ENCODE data around the gene HOXA3. TPM values are rescaled to one million over a fixed set of nuclear protein-coding genes. Genes with fewer than 3 reads are reported as not detected.
A peak's percentile ranks its signal among the peaks of the same experiment; 100 is the strongest.

The HOXA3 gene
- total RNA-seq, 1 donor from 2014 or later, result 0.72 TPM

- ATAC-seq (no peak), DNase-seq (no peak)
- intact Hi-C loops (cut with micrococcal nuclease), result no loop called here
Observed at GRCh38 chr7:27102581-27103442, 49.6 kb downstream of the HOXA3 start, which contains the start of gene HOXA2. Gene HOXA2, minus strand, starts transcription at chr7:27102683. Its CDS starts 183 bp downstream, at chr7:27102500.

- DNase-seq (no peak), ATAC-seq (no peak)
- intact Hi-C loops (cut with micrococcal nuclease), result no loop called here
Observed at GRCh38 chr7:27101957-27102580, 50.3 kb downstream of the HOXA3 start.

GRCh38 chr7:27101171-27101956 lies 51.0 kb downstream of the HOXA3 start:
- intact Hi-C loops (cut with micrococcal nuclease), result no loop called here
- DNase-seq (no peak), ATAC-seq (no peak)

- DNase-seq (no peak), ATAC-seq (no peak)
- intact Hi-C loops (cut with micrococcal nuclease), result no loop called here
Observed at GRCh38 chr7:27100694-27101170, 51.7 kb downstream of the HOXA3 start.

GRCh38 chr7:27099453-27100370 lies 52.7 kb downstream of the HOXA3 start:
- intact Hi-C loops (cut with micrococcal nuclease), result no loop called here
- ATAC-seq (no peak), DNase-seq (no peak)

- DNase-seq (no peak), ATAC-seq (no peak)
- intact Hi-C loops (cut with micrococcal nuclease), result no loop called here
Observed at GRCh38 chr7:27098578-27099451, 53.6 kb downstream of the HOXA3 start.

- ATAC-seq, result no peak
- no peak for DNase-seq
- intact Hi-C loops (cut with micrococcal nuclease), result no loop called here
Observed at GRCh38 chr7:27097686-27098577, 54.5 kb downstream of the HOXA3 start.

- ATAC-seq (peak; percentile 71), DNase-seq (no peak)
- intact Hi-C loops (cut with micrococcal nuclease), result no loop called here
Observed at GRCh38 chr7:27096768-27097514, 55.4 kb downstream of the HOXA3 start.

GRCh38 chr7:27095897-27096767 lies 56.3 kb downstream of the HOXA3 start, which contains the start of gene HOXA1:
Gene HOXA1, minus strand, starts transcription at chr7:27096000. Its CDS starts 88 bp downstream, at chr7:27095912.
- ATAC-seq (peak; percentile 85), DNase-seq (peak; percentile 65)
- intact Hi-C loops (cut with micrococcal nuclease), result no loop called here

- ATAC-seq (no peak), DNase-seq (no peak)
- intact Hi-C loops (cut with micrococcal nuclease), result no loop called here
Observed at GRCh38 chr7:27095050-27095896, 57.1 kb downstream of the HOXA3 start.

GRCh38 chr7:27094304-27095049 lies 57.9 kb downstream of the HOXA3 start:
- intact Hi-C loops (cut with micrococcal nuclease), result no loop called here
- ATAC-seq, result no peak
- DNase-seq, result no peak

GRCh38 chr7:27093184-27093895 lies 59.0 kb downstream of the HOXA3 start:
- intact Hi-C loops (cut with micrococcal nuclease), result no loop called here
- ATAC-seq (no peak), DNase-seq (no peak)

GRCh38 chr7:27092819-27093110 lies 59.6 kb downstream of the HOXA3 start:
- intact Hi-C loops (cut with micrococcal nuclease), result no loop called here
- ATAC-seq (no peak), DNase-seq (no peak)
